Stimulated activated naive B cell treated with anti-CD40 and anti-IgM and Interleukin-4, amounts not matched to agents 10 μg/mL and 1 μg/mL and 100 μg/mL, for 72 hours (primary cell): ENCODE measurements around the gene MANSC4.

Source experiments
- ATAC-seq, 2 donors: fragments of 150-1000 bp; cut with Tn5 transposase; replicated peaks; 2 replicates each; pipeline ENCODE4 v1.10.0; 2021; ENCODE audit warnings: moderate library complexity in 1 of 2
- DNase-seq: peaks from one replicate; pipeline ENCODE4 v3.0.0; 2021
- H3K27ac Mint-ChIP-seq: one replicate; pipeline ENCODE4 v1.8.0; 2022; ENCODE audit warnings: mild to moderate bottlenecking, mixed read lengths
- H3K27me3 Mint-ChIP-seq, 2 donors: one replicate each; pipeline ENCODE4 v1.8.0; 2022; ENCODE audit warnings: mixed read lengths in 2 of 2
- H3K36me3 Mint-ChIP-seq, 2 donors: one replicate each; pipeline ENCODE4 v1.8.0; 2022; ENCODE audit warnings: mixed read lengths in 2 of 2, mild to moderate bottlenecking in 1 of 2
- H3K4me1 Mint-ChIP-seq, 2 donors: one replicate each; pipeline ENCODE4 v1.8.0; 2022; ENCODE audit warnings: mixed read lengths in 2 of 2, mild to moderate bottlenecking in 1 of 2
- H3K4me3 Mint-ChIP-seq, 2 donors: one replicate each; pipeline ENCODE4 v1.8.0; 2022; ENCODE audit warnings: mild to moderate bottlenecking in 2 of 2, mixed read lengths in 2 of 2, moderate library complexity in 1 of 2
- H3K9me3 Mint-ChIP-seq, 2 donors: one replicate each; pipeline ENCODE4 v1.8.0; 2022; ENCODE audit warnings: mixed read lengths in 2 of 2, mild to moderate bottlenecking in 1 of 2

MANSC4 gene

DNA sequence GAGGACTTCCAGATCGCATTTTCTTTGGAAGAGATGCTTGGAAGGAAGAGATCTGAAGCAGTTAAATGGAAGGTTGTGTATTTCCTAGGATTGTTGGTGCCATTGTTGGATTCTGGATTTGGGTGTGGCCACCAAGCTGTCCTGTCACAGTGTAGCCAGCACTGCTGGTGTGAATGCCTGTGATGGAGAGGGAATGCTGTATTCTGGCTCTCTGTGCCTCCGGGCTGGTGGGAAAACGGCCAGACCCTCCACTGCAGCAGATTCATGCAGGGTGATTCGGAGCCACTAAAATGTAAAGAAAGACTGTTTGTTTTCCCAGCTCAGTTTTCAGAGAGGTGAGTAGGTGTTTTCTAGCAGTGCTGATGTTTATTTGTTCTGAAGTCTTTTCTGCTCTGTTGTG lies 30.7 kb upstream of the MANSC4 start:
- H3K27me3 Mint-ChIP-seq = peaks cover 12 to 20% of the 10 kb centered on the region in 2 donors
- no peak overlapping the region for H3K4me3 Mint-ChIP-seq
- H3K4me1 Mint-ChIP-seq = peaks cover 0 to 3% of the 10 kb centered on the region in 2 donors
- no peaks in the 10 kb centered on the region for H3K9me3 Mint-ChIP-seq
- no peak overlapping the region for H3K27ac Mint-ChIP-seq
- H3K36me3 Mint-ChIP-seq = no peaks in the 10 kb centered on the region
- ATAC-seq = no peak
- no peak for DNase-seq

DNA sequence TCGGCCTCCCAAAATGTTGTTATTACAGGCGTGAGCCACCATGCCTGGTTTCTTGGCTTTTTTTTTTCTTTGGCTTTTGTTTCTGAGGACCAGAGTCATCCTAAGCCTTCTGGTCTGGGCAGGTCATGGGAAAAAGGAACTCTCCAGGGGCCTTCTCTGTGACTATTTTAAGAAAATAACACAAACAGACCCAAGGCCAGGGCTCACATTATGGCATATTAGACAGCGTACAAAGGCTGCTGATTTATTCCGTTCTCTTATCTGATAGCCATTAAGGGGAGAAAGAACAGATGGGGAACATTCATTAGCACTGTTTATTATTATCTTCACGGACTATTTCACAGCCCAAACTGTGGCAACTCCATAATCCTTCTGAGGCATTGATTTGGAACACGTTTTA lies 28.8 kb upstream of the MANSC4 start:
- Mint-ChIP-seq H3K4me1 (peaks cover 0 to 5% of the 10 kb centered on the region in 2 donors), H3K27ac (no peak overlapping the region), H3K27me3 (peaks cover 12 to 21% of the 10 kb centered on the region in 2 donors), H3K4me3 (no peak overlapping the region), H3K36me3 (no peaks in the 10 kb centered on the region), H3K9me3 (no peaks in the 10 kb centered on the region)
- no peak for DNase-seq
- no peak for ATAC-seq

DNA sequence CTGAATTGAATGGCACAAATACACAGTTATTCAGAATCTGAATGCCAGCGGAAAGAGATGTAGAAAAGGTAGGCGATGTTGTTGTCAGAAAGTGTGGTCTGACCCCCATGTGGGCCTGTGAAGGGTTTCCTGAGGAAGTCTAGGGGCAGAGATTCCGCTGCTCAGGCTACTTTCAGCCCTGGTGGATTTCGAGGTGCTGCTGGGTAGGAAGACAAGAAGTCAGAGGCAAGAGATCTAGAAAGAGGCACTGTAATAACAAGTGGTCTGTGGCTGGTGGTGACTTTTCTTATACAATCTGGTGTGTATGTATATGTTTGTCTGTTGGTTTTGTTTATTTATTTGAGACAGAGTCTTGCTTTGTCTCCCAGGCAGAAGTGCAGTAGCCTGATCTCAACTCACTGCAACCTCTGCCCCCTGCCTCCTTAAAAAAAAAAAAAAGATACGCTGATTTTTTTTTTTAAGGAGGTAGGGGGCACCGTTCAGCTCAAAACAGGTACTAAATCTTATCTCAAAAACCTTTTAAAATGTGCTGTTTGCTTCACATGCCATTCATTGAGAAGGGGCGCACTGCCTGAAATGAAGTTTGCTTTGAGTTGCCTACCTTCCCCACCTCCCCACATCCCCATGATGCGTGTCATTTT lies 27.1 kb upstream of the MANSC4 start:
- no peak for ATAC-seq

DNA sequence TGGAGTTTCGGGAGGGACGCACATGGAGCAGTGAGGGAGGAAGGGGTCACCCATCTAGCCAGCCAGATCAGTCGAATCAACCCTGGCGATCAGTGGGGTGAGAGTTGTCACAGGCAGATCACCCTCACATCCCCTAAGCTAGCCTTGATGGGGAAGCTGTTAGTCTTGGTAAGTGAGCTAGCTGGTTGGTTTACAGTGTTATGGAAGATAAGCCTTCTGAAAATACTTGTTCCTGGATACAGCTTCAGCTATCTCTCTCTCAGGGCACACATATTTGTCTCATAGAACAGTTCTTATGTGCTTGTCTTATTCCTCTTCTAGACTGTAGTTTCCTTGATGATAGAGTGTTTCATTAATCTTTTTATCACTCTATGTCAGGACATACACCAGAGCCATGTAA lies 26.2 kb upstream of the MANSC4 start:
- no peak for DNase-seq
- peaks cover 0 to under 1% of the 10 kb centered on the region in 2 donors for H3K36me3 Mint-ChIP-seq
- no peak overlapping the region for H3K27ac Mint-ChIP-seq
- peaks cover 0 to 5% of the 10 kb centered on the region in 2 donors for H3K4me1 Mint-ChIP-seq
- no peaks in the 10 kb centered on the region for H3K9me3 Mint-ChIP-seq
- peaks cover 12 to 21% of the 10 kb centered on the region in 2 donors for H3K27me3 Mint-ChIP-seq
- no peak overlapping the region for H3K4me3 Mint-ChIP-seq
- ATAC-seq = no peak

More for the DNA sequence above, 27.1 kb upstream of the MANSC4 start:
- peaks cover 0 to 5% of the 10 kb centered on the region in 2 donors for H3K4me1 Mint-ChIP-seq
- DNase-seq = no peak
- peaks cover 12 to 21% of the 10 kb centered on the region in 2 donors for H3K27me3 Mint-ChIP-seq
- no peak overlapping the region for H3K27ac Mint-ChIP-seq
- H3K4me3 Mint-ChIP-seq = no peak overlapping the region
- H3K36me3 Mint-ChIP-seq = no peaks in the 10 kb centered on the region
- H3K9me3 Mint-ChIP-seq = no peaks in the 10 kb centered on the region

DNA sequence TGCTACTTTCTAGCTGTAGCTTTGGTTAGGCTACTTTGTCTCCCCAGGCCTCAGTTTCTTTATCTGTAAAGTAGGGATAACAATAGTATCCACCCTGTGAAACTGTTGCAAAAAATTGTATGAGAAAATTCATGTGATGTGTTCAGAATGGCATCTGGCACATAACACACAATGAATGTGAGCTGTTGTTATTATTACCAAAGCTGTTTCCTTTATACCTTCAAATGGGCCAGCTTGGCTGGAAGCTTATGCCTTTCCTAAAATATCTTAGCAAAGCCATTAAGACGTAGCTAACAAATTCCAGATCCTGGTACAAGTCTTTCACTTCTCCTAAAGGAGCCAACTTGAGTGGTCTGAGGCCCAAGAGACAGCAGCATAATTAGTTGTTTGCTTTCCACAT lies 25.2 kb upstream of the MANSC4 start:
- no peaks in the 10 kb centered on the region for H3K9me3 Mint-ChIP-seq
- H3K36me3 Mint-ChIP-seq = peaks cover 3 to 7% of the 10 kb centered on the region in 2 donors
- no peak overlapping the region for H3K4me3 Mint-ChIP-seq
- H3K4me1 Mint-ChIP-seq = peaks cover 0 to 5% of the 10 kb centered on the region in 2 donors
- H3K27ac Mint-ChIP-seq = no peak overlapping the region
- ATAC-seq = no peak
- H3K27me3 Mint-ChIP-seq = peaks cover 7 to 15% of the 10 kb centered on the region in 2 donors
- no peak for DNase-seq

DNA sequence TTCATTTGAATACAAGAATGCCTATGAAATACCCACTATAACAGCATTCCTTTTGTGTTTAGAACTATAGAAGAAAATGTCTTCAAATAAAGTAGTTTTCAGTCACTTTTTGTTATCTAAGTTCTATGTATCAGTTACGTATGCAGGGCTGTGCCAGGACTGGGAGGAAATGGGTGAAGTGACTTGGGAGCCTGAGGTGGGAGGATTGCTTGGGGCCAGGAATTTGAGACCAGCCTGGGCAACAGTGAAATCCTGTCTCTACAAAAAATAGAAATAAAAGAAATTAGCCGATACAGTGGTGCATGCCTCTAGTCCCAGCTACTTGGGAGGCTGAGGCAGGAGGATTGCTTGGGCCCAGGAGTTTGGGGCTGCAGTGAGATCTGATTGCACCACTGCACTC lies 22.9 kb upstream of the MANSC4 start:
- Mint-ChIP-seq H3K4me3 (no peak overlapping the region), H3K27me3 (peaks cover 4 to 14% of the 10 kb centered on the region in 2 donors), H3K4me1 (peaks cover 0 to 5% of the 10 kb centered on the region in 2 donors), H3K36me3 (peaks cover 6 to 8% of the 10 kb centered on the region in 2 donors), H3K27ac (no peak overlapping the region), H3K9me3 (no peaks in the 10 kb centered on the region)
- ATAC-seq (no peak), DNase-seq (no peak)

DNA sequence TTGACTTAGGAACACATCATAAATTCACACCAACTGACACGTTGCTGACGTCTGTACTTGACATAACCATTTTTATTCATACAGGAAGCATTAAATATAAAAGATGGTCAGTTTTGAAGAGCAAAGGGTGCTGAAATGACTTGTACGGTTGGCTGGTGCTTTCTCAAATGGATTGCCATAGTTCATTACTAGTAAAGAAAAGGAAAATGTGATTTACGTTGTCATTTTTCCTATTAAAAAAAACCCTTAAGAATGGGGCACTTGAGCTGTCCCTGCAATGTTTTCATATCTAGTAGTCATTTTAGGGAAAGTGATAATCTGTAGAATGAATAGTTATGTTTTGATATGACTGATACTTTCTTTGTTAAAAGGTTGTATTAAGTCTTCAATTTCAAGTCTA lies 22.5 kb upstream of the MANSC4 start:
- H3K4me1 Mint-ChIP-seq = peaks cover 0 to 5% of the 10 kb centered on the region in 2 donors
- no peak for ATAC-seq
- peaks cover 0 to 11% of the 10 kb centered on the region in 2 donors for H3K27me3 Mint-ChIP-seq
- no peaks in the 10 kb centered on the region for H3K9me3 Mint-ChIP-seq
- H3K4me3 Mint-ChIP-seq = no peak overlapping the region
- no peak for DNase-seq
- peaks cover 8 to 12% of the 10 kb centered on the region in 2 donors for H3K36me3 Mint-ChIP-seq
- no peak overlapping the region for H3K27ac Mint-ChIP-seq

DNA sequence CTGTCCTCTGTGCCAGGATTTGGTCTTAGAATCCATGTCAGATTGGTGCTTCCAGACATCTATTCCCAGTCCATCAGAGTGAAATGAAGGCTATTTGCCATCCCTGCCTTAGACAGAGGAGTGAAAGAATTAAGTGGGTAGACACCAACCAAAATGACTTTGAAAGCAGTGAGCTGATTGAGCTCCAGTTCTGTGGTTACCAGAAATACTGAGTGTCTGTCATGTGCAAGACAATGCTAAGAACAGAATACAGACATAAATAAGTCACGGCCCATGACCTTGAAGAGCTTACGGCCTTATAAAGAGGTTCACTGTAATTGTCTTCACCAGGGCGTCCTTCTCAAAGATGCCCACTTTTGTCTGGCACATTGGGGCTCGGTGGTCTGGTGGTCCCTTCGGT lies 21.6 kb upstream of the MANSC4 start:
- peaks cover 17 to 21% of the 10 kb centered on the region in 2 donors for H3K36me3 Mint-ChIP-seq
- H3K4me3 Mint-ChIP-seq = no peak overlapping the region
- no peak for DNase-seq
- no peak overlapping the region for H3K27ac Mint-ChIP-seq
- no peak for ATAC-seq
- H3K9me3 Mint-ChIP-seq = no peaks in the 10 kb centered on the region
- peaks cover 0 to 2% of the 10 kb centered on the region in 2 donors for H3K4me1 Mint-ChIP-seq
- H3K27me3 Mint-ChIP-seq = peaks cover 0 to 6% of the 10 kb centered on the region in 2 donors

DNA sequence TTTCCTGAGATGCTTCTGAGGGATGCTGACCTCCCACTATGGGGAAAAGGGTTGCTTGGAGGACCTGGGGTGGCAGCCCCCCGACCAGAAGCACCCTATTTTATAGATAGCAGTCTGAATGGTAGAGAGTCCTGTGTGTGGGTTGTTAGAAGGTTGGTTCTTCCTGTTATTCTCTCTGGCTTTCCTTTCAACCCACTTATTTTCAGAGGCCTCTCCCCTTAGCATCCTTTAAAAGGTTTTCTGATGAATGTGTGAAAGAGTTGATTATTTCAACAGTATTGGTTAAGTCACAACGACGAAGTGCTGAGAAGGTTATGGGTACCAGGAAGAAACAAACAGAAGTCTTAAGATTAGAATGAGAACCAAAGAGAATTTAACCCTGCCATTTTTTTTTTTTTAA lies 20.8 kb upstream of the MANSC4 start:
- H3K9me3 Mint-ChIP-seq = no peaks in the 10 kb centered on the region
- H3K4me3 Mint-ChIP-seq = no peak overlapping the region
- ATAC-seq (no peak), DNase-seq (no peak)
- H3K36me3 Mint-ChIP-seq = peaks cover 17 to 21% of the 10 kb centered on the region in 2 donors
- H3K27ac Mint-ChIP-seq = no peak overlapping the region
- peaks cover 0 to 1% of the 10 kb centered on the region in 2 donors for H3K27me3 Mint-ChIP-seq
- H3K4me1 Mint-ChIP-seq = peaks cover 0 to 2% of the 10 kb centered on the region in 2 donors

DNA sequence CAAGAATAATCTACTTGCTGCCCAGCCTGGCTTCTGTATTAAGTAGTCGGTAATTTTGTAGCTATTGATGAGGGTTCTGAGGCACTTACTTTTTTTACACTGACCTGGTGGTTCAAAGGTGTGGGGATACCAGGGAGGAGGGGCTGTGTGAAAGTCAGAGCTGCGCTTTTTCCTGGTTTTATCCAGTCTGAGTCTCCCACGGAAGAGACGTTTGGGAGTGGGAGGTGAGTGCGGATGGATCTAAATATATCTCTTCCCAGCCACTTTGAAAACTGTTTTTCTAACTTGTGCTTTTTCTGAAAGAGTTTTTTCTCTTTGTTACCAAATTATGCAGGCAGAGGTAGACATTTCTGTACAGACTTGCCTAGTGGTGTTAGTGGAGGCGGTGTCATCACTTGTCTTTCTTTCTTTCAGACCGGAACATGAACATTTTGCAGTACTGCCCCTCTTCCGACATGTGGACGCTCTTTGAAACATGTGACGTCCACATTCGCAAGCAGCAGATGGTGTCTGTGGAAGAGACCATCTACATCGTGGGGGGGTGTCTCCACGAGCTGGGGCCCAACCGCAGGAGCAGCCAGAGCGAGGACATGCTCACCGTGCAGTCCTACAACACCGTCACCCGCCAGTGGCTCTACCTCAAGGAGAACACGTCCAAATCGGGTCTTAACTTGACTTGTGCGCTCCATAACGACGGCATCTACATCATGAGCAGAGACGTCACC lies 17.4 kb upstream of the MANSC4 start:
- Mint-ChIP-seq H3K36me3 (peaks cover 30 to 40% of the 10 kb centered on the region in 2 donors), H3K4me1 (peaks cover 0 to 1% of the 10 kb centered on the region in 2 donors), H3K27me3 (no peaks in the 10 kb centered on the region), H3K9me3 (no peaks in the 10 kb centered on the region), H3K27ac (no peak overlapping the region), H3K4me3 (no peak overlapping the region)
- no peak for ATAC-seq
- no peak for DNase-seq

DNA sequence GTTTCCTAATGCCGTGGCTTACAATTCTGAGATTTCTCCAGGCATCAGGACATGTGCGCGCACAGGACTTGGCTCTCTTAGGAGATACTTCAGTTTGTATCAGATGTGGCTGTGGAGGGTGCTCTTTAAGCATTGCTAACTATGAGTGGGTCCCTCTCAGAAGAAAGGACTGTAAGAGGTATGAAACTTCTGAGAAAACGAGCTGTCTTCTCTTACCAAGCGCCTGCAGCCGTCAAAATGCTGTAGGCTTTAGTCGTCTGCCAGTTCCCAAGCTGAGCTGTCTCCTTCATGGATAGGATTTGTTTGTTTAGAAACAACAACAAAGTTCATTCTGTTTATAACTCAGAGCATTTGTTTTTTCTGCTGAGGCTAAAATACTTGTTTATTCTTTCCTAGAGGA lies 16.1 kb upstream of the MANSC4 start:
- Mint-ChIP-seq H3K36me3 (peaks cover 37 to 50% of the 10 kb centered on the region in 2 donors), H3K27me3 (no peaks in the 10 kb centered on the region), H3K9me3 (no peaks in the 10 kb centered on the region), H3K4me1 (peaks cover 0 to 1% of the 10 kb centered on the region in 2 donors), H3K27ac (no peak overlapping the region), H3K4me3 (no peak overlapping the region)
- DNase-seq (no peak), ATAC-seq (no peak)

DNA sequence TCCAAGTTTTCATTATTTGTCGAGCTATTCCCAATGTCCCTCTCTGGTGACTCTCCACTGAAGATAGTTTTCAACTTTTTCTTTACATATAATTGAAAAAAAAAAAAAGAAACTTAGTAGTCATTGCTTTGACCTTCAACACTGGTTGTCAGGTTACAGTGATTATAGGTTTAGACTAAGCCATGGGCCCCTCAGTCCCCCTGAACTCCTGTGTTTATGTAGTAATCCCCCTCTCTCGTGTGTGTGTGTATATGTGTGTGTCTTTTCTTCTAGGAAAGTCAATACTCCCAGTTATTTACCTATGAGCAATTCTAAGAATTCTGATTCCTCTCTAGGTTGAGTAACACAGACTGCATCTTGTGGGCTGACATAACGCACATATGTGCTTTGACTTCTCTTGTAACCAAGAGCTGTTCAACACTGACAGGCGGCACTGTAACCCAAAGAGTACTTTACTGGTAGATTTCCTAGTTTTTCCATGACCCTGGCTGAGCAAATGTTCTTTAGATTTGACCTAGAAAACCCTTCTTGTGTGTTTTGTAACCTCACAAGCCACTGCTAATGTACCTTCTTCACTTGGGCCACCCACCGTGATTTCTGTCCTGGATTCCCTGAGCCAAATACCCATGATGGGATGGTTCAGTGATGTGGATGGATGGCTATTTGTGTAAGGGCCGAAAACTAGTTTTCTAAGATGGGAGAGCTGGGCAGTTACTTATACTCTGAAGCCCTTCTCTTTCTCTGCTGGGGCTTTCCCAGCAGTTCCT lies 15.0 kb upstream of the MANSC4 start:
- peaks cover 34 to 47% of the 10 kb centered on the region in 2 donors for H3K36me3 Mint-ChIP-seq
- ATAC-seq (no peak), DNase-seq (no peak)
- H3K27ac Mint-ChIP-seq = no peak overlapping the region
- no peaks in the 10 kb centered on the region for H3K9me3 Mint-ChIP-seq
- no peaks in the 10 kb centered on the region for H3K27me3 Mint-ChIP-seq
- H3K4me3 Mint-ChIP-seq = no peak overlapping the region
- H3K4me1 Mint-ChIP-seq = peaks cover 0 to 1% of the 10 kb centered on the region in 2 donors

DNA sequence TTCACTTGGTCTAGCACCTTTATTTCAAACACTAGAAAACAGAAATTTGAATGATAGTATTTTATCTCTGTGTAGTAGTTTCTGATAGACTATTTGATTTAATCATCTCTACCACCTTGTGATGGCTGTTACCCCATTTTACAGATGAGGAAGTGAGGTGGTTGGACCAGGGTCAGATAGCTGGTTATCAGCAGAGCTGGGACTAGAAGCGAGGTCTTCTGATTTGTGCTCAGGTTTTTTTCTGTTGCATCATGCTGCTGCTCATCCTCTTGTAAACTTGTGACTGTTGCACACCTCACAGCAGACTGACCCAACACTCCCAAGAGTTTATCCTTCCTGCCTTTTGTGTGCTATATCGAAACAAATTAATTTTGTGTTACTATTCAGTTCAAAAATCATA lies 10.1 kb upstream of the MANSC4 start:
- peaks cover 4% of the 10 kb centered on the region in 2 donors for H3K4me1 Mint-ChIP-seq
- no peak overlapping the region for H3K4me3 Mint-ChIP-seq
- ATAC-seq = no peak
- H3K27ac Mint-ChIP-seq = no peak overlapping the region
- H3K27me3 Mint-ChIP-seq = no peaks in the 10 kb centered on the region
- H3K36me3 Mint-ChIP-seq = peaks cover 28 to 52% of the 10 kb centered on the region in 2 donors
- H3K9me3 Mint-ChIP-seq = no peaks in the 10 kb centered on the region
- no peak for DNase-seq

DNA sequence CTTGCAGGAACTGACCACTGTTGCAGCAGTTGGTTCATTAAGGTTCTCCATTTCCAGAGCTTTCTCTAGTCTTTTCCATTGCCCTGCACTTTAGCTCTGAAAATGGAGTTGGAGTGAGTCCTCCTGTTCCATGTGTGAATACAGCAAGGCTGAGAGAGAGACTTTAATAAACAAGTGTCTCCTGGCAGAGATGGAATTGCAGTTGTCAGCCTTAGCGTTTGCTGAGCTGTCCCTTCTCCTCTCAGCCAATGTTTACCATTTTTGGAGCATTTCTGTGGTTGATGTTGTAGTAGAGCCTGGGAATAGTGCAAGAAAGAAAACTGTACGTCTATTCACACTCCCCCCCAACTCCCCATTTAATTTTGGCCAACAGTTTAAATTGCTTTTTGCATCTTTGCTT lies 7.5 kb upstream of the MANSC4 start:
- Mint-ChIP-seq H3K36me3 (peaks cover 23 to 50% of the 10 kb centered on the region in 2 donors), H3K27ac (no peak overlapping the region), H3K4me1 (peaks cover 3 to 4% of the 10 kb centered on the region in 2 donors), H3K9me3 (no peaks in the 10 kb centered on the region), H3K4me3 (no peak overlapping the region), H3K27me3 (no peaks in the 10 kb centered on the region)
- ATAC-seq (no peak), DNase-seq (no peak)
